Glutamatergic neuron (in vitro differentiated cells): Measurements from ENCODE around the gene SLC30A2. TPM values are rescaled to one million over a fixed set of nuclear protein-coding genes. Genes with fewer than 3 reads are reported as not detected.

Source experiments
- DNase-seq: peaks from one replicate; pipeline ENCODE4 v3.0.0; 2022
- H3K27ac Mint-ChIP-seq: one replicate; pipeline ENCODE4 v1.8.0; 2020; ENCODE audit warnings: mild to moderate bottlenecking, mixed read lengths, inconsistent platforms; ENCODE audit not compliant: unreplicated experiment
- H3K27me3 Mint-ChIP-seq: one replicate; pipeline ENCODE4 v1.8.0; 2020; ENCODE audit warnings: mild to moderate bottlenecking, moderate library complexity, mixed read lengths, inconsistent platforms; ENCODE audit not compliant: unreplicated experiment
- H3K36me3 Mint-ChIP-seq: one replicate; pipeline ENCODE4 v1.8.0; 2020; ENCODE audit warnings: mild to moderate bottlenecking, mixed read lengths, inconsistent platforms; ENCODE audit not compliant: unreplicated experiment
- H3K4me1 Mint-ChIP-seq: one replicate; pipeline ENCODE4 v1.8.0; 2020; ENCODE audit warnings: mild to moderate bottlenecking, low read depth, mixed read lengths, inconsistent platforms; ENCODE audit not compliant: unreplicated experiment
- H3K4me3 Mint-ChIP-seq: one replicate; pipeline ENCODE4 v1.8.0; 2020; ENCODE audit warnings: mild to moderate bottlenecking, mixed read lengths, inconsistent platforms; ENCODE audit not compliant: unreplicated experiment
- H3K9me3 Mint-ChIP-seq: one replicate; pipeline ENCODE4 v1.8.0; 2020; ENCODE audit warnings: mild to moderate bottlenecking, moderate library complexity, mixed read lengths, inconsistent platforms; ENCODE audit not compliant: unreplicated experiment
- CTCF ChIP-seq: fragments of 200-600 bp; sonication (generic); IDR thresholded peaks from one replicate; pipeline ENCODE4 v1.5.0; 2021; ENCODE audit not compliant: partially characterized antibody, unreplicated experiment
- total RNA-seq: library from RNA; stranded (reverse); fragmentation: NEBNext Ultra II Directional; extraction: Animal tissue kit (Norgen Biotek cat#: 25700); gene quantifications from one replicate; pipeline ENCODE4 v1.2.1, GENCODE V29; 2021; ENCODE audit not compliant: unreplicated experiment

Gene SLC30A2
- total RNA-seq, 1 donor from 2014 or later, result not detected

GRCh38 chr1:26021647-26022403 is 24.1 kb downstream of the SLC30A2 start, which contains the start of gene EXTL1:
TSS of gene EXTL1 (plus strand) at chr1:26021775. CDS start at chr1:26022647, 872 bp downstream.
- peaks cover 10% of the 10 kb centered on the region for H3K27me3 Mint-ChIP-seq

GRCh38 chr1:26020941-26021646 is 24.8 kb downstream of the SLC30A2 start:
- Mint-ChIP-seq H3K4me1 (peaks cover 24% of the 10 kb centered on the region), H3K9me3 (no peaks in the 10 kb centered on the region), H3K4me3 (peak overlapping the region; percentile 96), H3K27me3 (peaks cover 10% of the 10 kb centered on the region), H3K36me3 (no peaks in the 10 kb centered on the region), H3K27ac (peak overlapping the region; percentile 96)
- TF ChIP-seq CTCF, result no peak
- no peak for DNase-seq

More at GRCh38 chr1:26021647-26022403, 24.1 kb downstream of the SLC30A2 start, which contains the start of gene EXTL1:
- H3K4me1 Mint-ChIP-seq, result peaks cover 19% of the 10 kb centered on the region
- peak within 1 kb of the TSS; percentile 96 for H3K27ac Mint-ChIP-seq
- H3K4me3 Mint-ChIP-seq, result peak within 1 kb of the TSS; percentile 96
- peak; percentile 80 for DNase-seq
- H3K9me3 Mint-ChIP-seq, result no peaks in the 10 kb centered on the region
- no peaks in the 10 kb centered on the region for H3K36me3 Mint-ChIP-seq
- TF ChIP-seq CTCF, result no peak

- H3K27me3 Mint-ChIP-seq, result peaks cover 10% of the 10 kb centered on the region
- no peaks in the 10 kb centered on the region for H3K36me3 Mint-ChIP-seq
- no peak for DNase-seq
- peak overlapping the region; percentile 66 for H3K4me3 Mint-ChIP-seq
- H3K27ac Mint-ChIP-seq, result no peak overlapping the region
- TF ChIP-seq CTCF, result no peak
- peaks cover 24% of the 10 kb centered on the region for H3K4me1 Mint-ChIP-seq
- no peaks in the 10 kb centered on the region for H3K9me3 Mint-ChIP-seq
Measured at GRCh38 chr1:26020330-26020768, 25.6 kb downstream of the SLC30A2 start.

- Mint-ChIP-seq H3K36me3 (no peaks in the 10 kb centered on the region), H3K4me3 (peak overlapping the region; percentile 66), H3K4me1 (peaks cover 24% of the 10 kb centered on the region), H3K9me3 (no peaks in the 10 kb centered on the region), H3K27ac (peak overlapping the region; percentile 62), H3K27me3 (peaks cover 10% of the 10 kb centered on the region)
- no peak for DNase-seq
- no peak for TF ChIP-seq CTCF
Measured at GRCh38 chr1:26019641-26020315, 26.1 kb downstream of the SLC30A2 start.
